Gastrocnemius medialis (tissue), 4 donors: Measurements from ENCODE around the gene IL18R1. TPM values are rescaled to one million over a fixed set of nuclear protein-coding genes. Genes with fewer than 3 reads are reported as not detected.

Experiments
- ATAC-seq, 2 donors: fragments of 150-250 bp; one replicate each; pipeline ENCODE4 v1.9.1; 2016
- DNase-seq, 2 donors: peaks; one replicate each; pipeline ENCODE4 v3.0.0-alpha.2; 2019
- H3K27ac ChIP-seq, 4 donors: fragments of 200-600 bp; sonication (generic); 1 replicate in 1 of 4; 2 replicates in 3 of 4; pipeline ENCODE4 v1.5.1; 2016 to 2018; ENCODE audit warnings: mild to moderate bottlenecking in 2 of 4, moderate library complexity in 1 of 4
- H3K27me3 ChIP-seq, 3 donors: fragments of 200-600 bp; sonication (generic) in 2 of 3; 1 replicate in 1 of 3; 2 replicates in 2 of 3; pipeline versions ENCODE4 v1.5.1 to v1.6.0; 2016 to 2019; ENCODE audit warnings: mild to moderate bottlenecking in 1 of 3, moderate library complexity in 1 of 3
- H3K36me3 ChIP-seq, 2 donors: fragments of 200-600 bp; sonication (generic) in 1 of 2; one replicate each; pipeline ENCODE4 v1.5.1; 2017 to 2018
- H3K4me1 ChIP-seq, 2 donors: fragments of 200-600 bp; sonication (generic) in 1 of 2; one replicate each; pipeline ENCODE4 v1.5.1; 2016 to 2017; ENCODE audit warnings: mild to moderate bottlenecking in 2 of 2
- H3K4me3 ChIP-seq, 4 donors: fragments of 200-600 bp; sonication (generic) in 3 of 4; 1 replicate in 1 of 4; 2 replicates in 3 of 4; pipeline ENCODE4 v1.5.1; 2016 to 2019; ENCODE audit warnings: mild to moderate bottlenecking in 2 of 4
- H3K9me3 ChIP-seq, 3 donors: fragments of 200-600 bp; sonication (generic) in 2 of 3; 1 replicate in 1 of 3; 2 replicates in 2 of 3; pipeline ENCODE4 v1.5.1; 2016 to 2019
- POLR2A ChIP-seq, 2 donors: fragments of 450-650 bp; IDR thresholded peaks; one replicate each; pipeline ENCODE4 v1.6.1; 2017; ENCODE audit warnings: antibody characterized with exemption in 2 of 2, mild to moderate bottlenecking in 2 of 2, moderate library complexity in 2 of 2
- in situ Hi-C, 4 donors: fragments of 200-750 bp; cut with MboI; loops; one replicate each; pipeline versions ENCODE4 v1.15.0 to v1.8.0; 2017; ENCODE audit warnings: low sequenced_read_pairs in 4 of 4
- intact Hi-C: fragments of 100-400 bp; cut with DNase I; formaldehyde crosslinking; loops from one replicate; pipeline ENCODE4 v1.15.1; 2023; ENCODE audit warnings: low total_unique reads
- total RNA-seq, 4 donors: library from RNA; depleted of rRNA; stranded (reverse); fragments of >200 nt; gene quantifications; one replicate each; pipeline versions ENCODE4 v1.1.0 to v1.2.3, GENCODE V29; 2016
- TF ChIP-seq, protein P1 (sequence below), 5 experiments: fragments of 450-650 bp in 3 of 5; fragments of 200-600 bp in 2 of 5; sonication (generic) in 2 of 5; IDR thresholded peaks in 4 of 5; conservative IDR thresholded peaks in 1 of 5; 1 replicate in 4 of 5; 2 replicates in 1 of 5; pipeline ENCODE4 v1.5.1; 2016 to 2019; ENCODE audit warnings: antibody characterized with exemption in 5 of 5, mild to moderate bottlenecking in 3 of 5, moderate library complexity in 3 of 5

IL18R1 gene
- total RNA-seq, 4 donors from 2014 or later, result 0.36 to 2.8 (median 1.1) TPM

GRCh38 chr2:102399499-102400141 is 44.0 kb downstream of the IL18R1 start:
- Histone ChIP-seq H3K4me1 (no peaks in the 10 kb centered on the region), H3K27ac (no peak overlapping the region), H3K9me3 (no peaks in the 10 kb centered on the region), H3K36me3 (no peaks in the 10 kb centered on the region), H3K4me3 (no peak overlapping the region), H3K27me3 (no peaks in the 10 kb centered on the region)
- DNase-seq (no peak), ATAC-seq (no peak)
- intact Hi-C loops (no loop called here), in situ Hi-C loops (no loop called here)
- TF ChIP-seq, protein P1, sequence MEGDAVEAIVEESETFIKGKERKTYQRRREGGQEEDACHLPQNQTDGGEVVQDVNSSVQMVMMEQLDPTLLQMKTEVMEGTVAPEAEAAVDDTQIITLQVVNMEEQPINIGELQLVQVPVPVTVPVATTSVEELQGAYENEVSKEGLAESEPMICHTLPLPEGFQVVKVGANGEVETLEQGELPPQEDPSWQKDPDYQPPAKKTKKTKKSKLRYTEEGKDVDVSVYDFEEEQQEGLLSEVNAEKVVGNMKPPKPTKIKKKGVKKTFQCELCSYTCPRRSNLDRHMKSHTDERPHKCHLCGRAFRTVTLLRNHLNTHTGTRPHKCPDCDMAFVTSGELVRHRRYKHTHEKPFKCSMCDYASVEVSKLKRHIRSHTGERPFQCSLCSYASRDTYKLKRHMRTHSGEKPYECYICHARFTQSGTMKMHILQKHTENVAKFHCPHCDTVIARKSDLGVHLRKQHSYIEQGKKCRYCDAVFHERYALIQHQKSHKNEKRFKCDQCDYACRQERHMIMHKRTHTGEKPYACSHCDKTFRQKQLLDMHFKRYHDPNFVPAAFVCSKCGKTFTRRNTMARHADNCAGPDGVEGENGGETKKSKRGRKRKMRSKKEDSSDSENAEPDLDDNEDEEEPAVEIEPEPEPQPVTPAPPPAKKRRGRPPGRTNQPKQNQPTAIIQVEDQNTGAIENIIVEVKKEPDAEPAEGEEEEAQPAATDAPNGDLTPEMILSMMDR (IDR thresholded peaks at IDR 0.05 in 4 of 5, conservative IDR thresholded peaks at IDR 0.05 in 1 of 5), result no peak

- Histone ChIP-seq H3K27ac (no peak overlapping the region), H3K36me3 (no peaks in the 10 kb centered on the region), H3K9me3 (no peaks in the 10 kb centered on the region), H3K4me3 (no peak overlapping the region), H3K27me3 (no peaks in the 10 kb centered on the region), H3K4me1 (no peaks in the 10 kb centered on the region)
- no peak for TF ChIP-seq POLR2A (IDR thresholded peaks at IDR 0.05)
- TF ChIP-seq, protein P1 (IDR thresholded peaks at IDR 0.05 in 4 of 5, conservative IDR thresholded peaks at IDR 0.05 in 1 of 5), result no peak
- no peak for ATAC-seq
- in situ Hi-C loops, result no loop called here
- no peak for DNase-seq
- intact Hi-C loops, result no loop called here
These were observed 45.9 kb downstream of the IL18R1 start for GRCh38 chr2:102401456-102401855.

GRCh38 chr2:102401865-102402264 is 46.3 kb downstream of the IL18R1 start:
- Histone ChIP-seq H3K4me3 (no peak overlapping the region), H3K9me3 (no peaks in the 10 kb centered on the region), H3K27ac (no peak overlapping the region), H3K27me3 (no peaks in the 10 kb centered on the region), H3K4me1 (no peaks in the 10 kb centered on the region), H3K36me3 (no peaks in the 10 kb centered on the region)
- DNase-seq (no peak), ATAC-seq (no peak)
- no peak for TF ChIP-seq POLR2A (IDR thresholded peaks at IDR 0.05)
- TF ChIP-seq, protein P1 (IDR thresholded peaks at IDR 0.05 in 4 of 5, conservative IDR thresholded peaks at IDR 0.05 in 1 of 5), result no peak
- intact Hi-C loops, result no loop called here
- in situ Hi-C loops, result no loop called here

DNA sequence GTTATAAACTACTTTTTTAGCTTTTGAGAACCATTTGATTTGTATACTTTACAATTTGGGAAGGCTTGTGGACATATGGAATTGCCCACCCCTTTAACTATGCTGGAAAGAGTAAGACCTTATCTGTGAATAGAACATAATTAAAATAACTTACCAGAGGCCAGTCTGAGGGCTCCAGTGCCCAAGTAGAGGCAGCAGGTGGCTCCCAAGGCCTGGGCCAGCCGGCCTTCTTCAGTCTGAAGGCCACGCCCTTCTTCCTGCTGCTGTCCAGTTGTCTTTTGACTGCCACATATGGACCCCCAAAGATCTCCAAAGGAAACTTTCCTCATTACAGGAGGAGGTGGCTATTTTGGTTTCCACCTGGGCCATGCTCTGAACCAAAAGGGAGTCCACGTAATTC is 55.4 kb downstream of the IL18R1 start:
- Histone ChIP-seq H3K4me3 (no peak overlapping the region), H3K9me3 (no peaks in the 10 kb centered on the region), H3K27me3 (no peaks in the 10 kb centered on the region), H3K27ac (no peak overlapping the region), H3K36me3 (no peaks in the 10 kb centered on the region), H3K4me1 (no peaks in the 10 kb centered on the region)
- intact Hi-C loops (no loop called here), in situ Hi-C loops (no loop called here)
- TF ChIP-seq, protein P1 (IDR thresholded peaks at IDR 0.05 in 4 of 5, conservative IDR thresholded peaks at IDR 0.05 in 1 of 5), result no peak
- no peak for TF ChIP-seq POLR2A (IDR thresholded peaks at IDR 0.05)
- no peak for ATAC-seq
- no peak for DNase-seq

DNA sequence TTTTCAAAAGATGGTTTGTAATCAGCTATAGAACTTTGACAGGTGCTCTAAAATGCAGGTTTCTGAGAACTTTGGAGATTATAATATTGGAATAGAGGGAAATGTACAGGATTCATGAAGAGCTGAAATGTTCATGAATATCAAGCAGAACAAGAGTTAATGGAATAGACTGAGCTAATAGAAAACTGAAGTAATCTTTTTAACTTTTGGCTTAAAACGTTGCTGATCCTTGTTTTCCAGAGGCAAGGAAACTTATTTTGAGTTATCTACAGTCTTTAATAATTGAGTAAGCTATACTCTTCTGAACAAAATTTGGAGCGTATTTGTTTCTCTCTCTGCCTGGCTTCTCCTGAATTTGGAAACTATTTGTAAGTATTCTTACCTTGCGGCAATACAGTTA is 56.6 kb downstream of the IL18R1 start:
- TF ChIP-seq, protein P1 (IDR thresholded peaks at IDR 0.05 in 4 of 5, conservative IDR thresholded peaks at IDR 0.05 in 1 of 5), result no peak
- TF ChIP-seq POLR2A (IDR thresholded peaks at IDR 0.05), result no peak
- Histone ChIP-seq H3K27me3 (no peaks in the 10 kb centered on the region), H3K36me3 (no peaks in the 10 kb centered on the region), H3K9me3 (no peaks in the 10 kb centered on the region), H3K4me1 (no peaks in the 10 kb centered on the region), H3K4me3 (no peak overlapping the region), H3K27ac (no peak overlapping the region)
- ATAC-seq (no peak), DNase-seq (no peak)
- in situ Hi-C loops (no loop called here), intact Hi-C loops (no loop called here)
